GM19099 (cell line): Measurements from ENCODE around the gene SCYL1.

Source experiments
- POLR2A ChIP-seq: IDR thresholded peaks from 3 replicates; pipeline ENCODE4 v1.6.1; 2011; ENCODE audit warnings: low read depth; ENCODE audit not compliant: insufficient read length; ENCODE audit errors: extremely low read depth

The SCYL1 gene

GRCh38 chr11:65586247-65586630, 61.4 kb downstream of the SCYL1 start:
- TF ChIP-seq POLR2A, result no peak

GRCh38 chr11:65586676-65587075, 61.8 kb downstream of the SCYL1 start:
- TF ChIP-seq POLR2A, result no peak
